Prostate gland (tissue), 2 donors: Measurements from ENCODE around the gene SMIM15.

ENCODE experiments used
- CTCF ChIP-seq, 4 experiments: fragments of 200-600 bp in 2 of 4; fragments of 450-650 bp in 2 of 4; sonication (generic) in 2 of 4; IDR thresholded peaks; 1 replicate in 3 of 4; 2 replicates in 1 of 4; pipeline ENCODE4 v1.5.1; 2016 to 2019; ENCODE audit warnings: antibody characterized with exemption in 4 of 4, mild to moderate bottlenecking in 2 of 4, moderate library complexity in 2 of 4
- POLR2A ChIP-seq: fragments of 450-650 bp; IDR thresholded peaks from one replicate; pipeline ENCODE4 v1.6.1; 2016; ENCODE audit warnings: antibody characterized with exemption, mild to moderate bottlenecking
- POLR2AphosphoS5 ChIP-seq: sonication (generic); formaldehyde crosslinking; IDR thresholded peaks from one replicate; pipeline ENCODE4 v1.6.1; 2017; ENCODE audit warnings: antibody characterized with exemption

GRCh38 chr5:61115968-61116367, 46.3 kb downstream of the SMIM15 start:
- no peak for TF ChIP-seq CTCF (IDR thresholded peaks at IDR 0.05)
- TF ChIP-seq POLR2AphosphoS5 = no peak
- no peak for TF ChIP-seq POLR2A
